IPS-NIHi11 (cell line): ENCODE measurements around the gene TUBGCP2.

Source experiments
- DNase-seq: peaks from one replicate; pipeline ENCODE4 v3.0.0; 2012; ENCODE audit warnings: mixed read lengths, low spot score

Gene TUBGCP2

DNA sequence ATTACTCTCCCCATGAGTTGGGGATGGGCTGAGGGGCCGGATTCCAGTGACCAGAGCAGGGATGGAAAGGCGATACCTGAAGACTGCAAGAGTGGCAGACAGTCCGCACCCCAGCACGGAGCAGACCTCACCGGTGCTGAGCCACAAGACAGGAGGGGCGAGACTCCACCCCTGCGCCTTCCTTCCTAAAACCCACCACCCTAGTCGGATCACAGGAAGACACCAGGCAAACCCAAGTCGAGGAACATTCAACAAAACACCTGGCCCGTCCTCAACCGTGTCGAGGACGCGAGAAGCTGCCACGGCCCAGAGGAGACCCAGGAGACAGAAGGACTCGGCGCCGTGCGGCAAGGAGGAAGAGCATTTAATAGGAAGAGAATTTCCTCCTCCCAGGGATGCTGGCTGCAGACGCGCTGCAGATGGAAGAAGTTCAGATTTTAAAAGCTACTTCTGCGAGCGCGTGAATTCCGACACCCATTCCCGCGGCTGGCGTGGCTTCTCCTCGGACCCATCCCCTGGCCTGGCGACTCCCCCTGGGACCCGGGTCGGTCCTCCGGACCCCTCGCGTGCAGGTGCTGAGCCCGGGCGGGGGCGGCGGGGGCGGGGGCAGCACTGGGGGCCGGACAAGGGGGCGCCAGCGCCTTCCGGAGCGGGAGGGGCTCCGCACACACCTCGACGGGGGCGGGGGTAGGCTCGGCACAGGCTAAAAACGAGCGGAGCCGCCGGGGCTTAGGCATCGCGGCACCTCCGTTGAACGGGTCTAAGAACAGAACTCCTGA, 79.2 kb downstream of the TUBGCP2 start:
- no peak for DNase-seq
